KOPT-K1 (cell line): ENCODE results near the gene CD19.
A peak's percentile ranks its signal among the peaks of the same experiment; 100 is the strongest.

ENCODE experiments used
- H3K27ac ChIP-seq: fragments of 200-600 bp; sonication (generic); 2 replicates; pipeline ENCODE4 v1.5.1; 2016; ENCODE audit warnings: antibody characterized with exemption, mild to moderate bottlenecking, low read depth, low read length; ENCODE audit not compliant: poor library complexity, severe bottlenecking
- H3K36me3 ChIP-seq: fragments of 200-600 bp; sonication (generic); 2 replicates; pipeline ENCODE4 v1.5.1; 2017; ENCODE audit warnings: antibody characterized with exemption, mild to moderate bottlenecking, low read length, moderate library complexity; ENCODE audit not compliant: insufficient read depth
- H3K9me3 ChIP-seq: fragments of 200-600 bp; sonication (generic); 2 replicates; pipeline ENCODE4 v1.5.1; 2017; ENCODE audit warnings: antibody characterized with exemption, low read length, mild to moderate bottlenecking; ENCODE audit not compliant: insufficient read depth, poor library complexity, severe bottlenecking

The CD19 gene

DNA sequence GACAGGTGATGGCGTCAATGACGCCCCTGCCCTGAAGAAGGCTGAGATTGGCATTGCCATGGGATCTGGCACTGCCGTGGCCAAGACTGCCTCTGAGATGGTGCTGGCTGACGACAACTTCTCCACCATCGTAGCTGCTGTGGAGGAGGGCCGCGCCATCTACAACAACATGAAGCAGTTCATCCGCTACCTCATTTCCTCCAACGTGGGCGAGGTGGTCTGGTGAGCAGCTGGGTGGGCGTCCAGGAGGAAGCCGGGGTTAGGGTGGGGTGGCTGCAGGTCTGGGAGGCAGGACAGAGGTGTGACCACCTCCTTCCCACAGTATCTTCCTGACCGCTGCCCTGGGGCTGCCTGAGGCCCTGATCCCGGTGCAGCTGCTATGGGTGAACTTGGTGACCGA is 29.9 kb upstream of the CD19 start:
- H3K27ac ChIP-seq = peak overlapping the region; percentile 76
- H3K9me3 ChIP-seq = no peaks in the 10 kb centered on the region
- peaks cover 32% of the 10 kb centered on the region for H3K36me3 ChIP-seq

DNA sequence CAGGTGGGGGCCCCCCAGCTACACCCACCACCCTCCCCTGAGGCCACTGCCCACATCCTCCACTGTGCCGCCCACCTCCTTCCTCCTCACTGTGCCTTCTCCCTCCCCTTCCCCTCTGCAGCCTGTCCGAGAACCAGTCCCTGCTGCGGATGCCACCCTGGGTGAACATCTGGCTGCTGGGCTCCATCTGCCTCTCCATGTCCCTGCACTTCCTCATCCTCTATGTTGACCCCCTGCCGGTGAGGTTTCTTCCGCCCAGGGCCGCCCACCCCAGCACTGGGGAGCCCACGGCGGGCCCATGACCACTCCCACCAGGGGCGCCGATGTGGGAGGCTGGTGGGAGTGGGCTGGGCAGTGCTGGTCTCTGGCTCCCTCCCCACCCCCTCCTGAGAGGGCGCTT is 28.9 kb upstream of the CD19 start:
- Histone ChIP-seq H3K9me3 (no peaks in the 10 kb centered on the region), H3K36me3 (peaks cover 32% of the 10 kb centered on the region), H3K27ac (peak overlapping the region; percentile 76)

DNA sequence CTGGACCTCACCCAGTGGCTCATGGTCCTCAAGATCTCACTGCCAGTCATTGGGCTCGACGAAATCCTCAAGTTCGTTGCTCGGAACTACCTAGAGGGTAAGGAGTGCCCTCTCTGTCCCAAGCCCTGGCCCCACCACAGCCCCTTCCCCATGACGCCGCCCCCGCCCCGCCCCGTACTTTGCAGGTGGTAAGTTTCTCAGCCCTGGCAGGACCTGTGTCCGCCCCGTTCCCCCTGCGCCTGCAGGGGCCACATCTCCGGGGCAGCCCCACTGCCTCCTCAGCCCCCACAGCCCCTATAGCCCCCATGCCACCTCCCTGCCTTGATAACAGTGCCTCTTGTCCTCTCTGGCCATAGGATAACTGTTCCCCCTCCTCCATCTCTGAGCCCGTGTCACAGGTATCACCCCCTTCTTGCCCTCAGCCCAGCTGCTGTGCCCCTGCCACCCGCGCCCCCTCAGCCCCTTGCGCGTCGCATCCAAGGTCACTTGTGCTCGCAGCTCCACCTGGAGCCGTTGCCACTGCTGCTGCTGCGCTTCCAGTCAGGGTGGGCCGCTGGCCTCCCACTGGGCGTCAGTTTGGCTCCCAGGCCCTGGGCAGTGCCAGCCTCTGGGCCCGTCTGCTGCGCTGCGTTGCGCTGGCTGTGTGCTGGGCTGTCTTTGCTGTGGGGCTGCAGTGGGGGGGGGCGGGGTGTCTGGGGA is 28.3 kb upstream of the CD19 start:
- no peaks in the 10 kb centered on the region for H3K9me3 ChIP-seq
- H3K36me3 ChIP-seq = peaks cover 32% of the 10 kb centered on the region
- peak overlapping the region; percentile 76 for H3K27ac ChIP-seq

DNA sequence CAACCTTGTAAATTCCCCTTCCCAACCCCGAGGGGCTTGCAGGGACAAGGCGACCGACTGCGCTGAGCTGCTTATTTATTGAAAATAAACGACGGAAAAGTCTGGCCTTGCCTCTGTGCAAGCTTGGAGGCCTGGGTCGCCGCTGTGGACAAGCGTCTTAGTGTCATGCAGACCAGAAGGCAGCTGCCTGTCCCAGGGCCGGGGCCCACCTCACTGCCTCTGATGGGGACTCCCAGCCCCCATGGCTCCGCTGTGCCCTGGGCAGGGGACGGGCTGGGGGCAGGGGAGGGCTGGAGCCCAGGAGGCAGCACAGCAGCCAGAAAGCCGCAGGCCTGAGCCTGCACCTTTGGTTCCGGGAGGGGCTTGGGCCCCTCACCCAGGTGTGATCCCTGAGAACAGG is 27.4 kb upstream of the CD19 start:
- Histone ChIP-seq H3K36me3 (peaks cover 38% of the 10 kb centered on the region), H3K9me3 (no peaks in the 10 kb centered on the region), H3K27ac (no peak overlapping the region)

DNA sequence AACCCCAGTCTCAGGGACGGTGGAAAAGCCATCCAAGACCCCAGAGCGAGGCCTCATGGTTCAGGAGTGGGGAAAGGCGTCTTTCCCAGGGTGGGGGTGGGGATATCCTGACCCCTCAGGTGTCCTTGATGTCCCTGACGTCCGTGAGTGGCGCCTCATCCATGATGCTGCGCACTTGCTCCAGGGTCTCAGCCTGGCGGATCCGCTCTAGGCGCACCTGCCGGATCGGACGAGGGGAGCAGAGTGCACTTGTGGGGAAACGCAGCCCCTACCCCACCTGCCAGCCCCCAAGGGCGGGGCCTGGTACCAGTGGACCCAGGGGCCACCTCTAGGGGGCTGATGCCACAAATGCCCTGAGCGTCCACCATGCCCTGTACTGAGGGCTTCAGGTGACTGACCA is 26.9 kb upstream of the CD19 start:
- no peak overlapping the region for H3K27ac ChIP-seq
- H3K36me3 ChIP-seq = peaks cover 42% of the 10 kb centered on the region
- H3K9me3 ChIP-seq = no peaks in the 10 kb centered on the region

DNA sequence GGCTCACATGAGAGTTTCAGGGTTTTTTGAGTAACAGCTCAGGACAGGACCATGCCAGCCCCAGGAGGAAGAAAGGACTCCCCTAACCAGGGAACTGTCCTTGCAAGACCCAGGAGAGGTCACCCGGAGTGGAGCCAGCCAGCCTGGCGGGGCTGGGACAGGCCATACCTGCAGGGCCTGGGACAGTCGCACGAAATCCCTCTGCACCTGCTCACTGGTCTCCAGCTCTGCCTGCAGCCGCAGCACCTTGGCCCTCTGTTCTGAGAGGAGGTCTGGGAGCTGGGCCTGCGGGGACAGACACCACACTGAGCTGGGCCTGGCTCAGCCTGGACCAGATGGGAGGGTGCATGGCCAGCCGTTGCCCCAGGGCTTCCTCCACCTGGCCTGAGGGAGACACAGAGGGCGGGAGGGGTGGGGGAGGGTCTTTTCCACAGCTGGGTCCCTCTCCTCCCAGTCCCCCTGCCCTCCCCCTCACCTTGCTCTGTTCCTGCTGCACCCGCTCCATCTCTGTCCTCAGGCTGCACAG is 26.5 kb upstream of the CD19 start:
- H3K9me3 ChIP-seq = no peaks in the 10 kb centered on the region
- H3K36me3 ChIP-seq = peaks cover 45% of the 10 kb centered on the region
- no peak overlapping the region for H3K27ac ChIP-seq

DNA sequence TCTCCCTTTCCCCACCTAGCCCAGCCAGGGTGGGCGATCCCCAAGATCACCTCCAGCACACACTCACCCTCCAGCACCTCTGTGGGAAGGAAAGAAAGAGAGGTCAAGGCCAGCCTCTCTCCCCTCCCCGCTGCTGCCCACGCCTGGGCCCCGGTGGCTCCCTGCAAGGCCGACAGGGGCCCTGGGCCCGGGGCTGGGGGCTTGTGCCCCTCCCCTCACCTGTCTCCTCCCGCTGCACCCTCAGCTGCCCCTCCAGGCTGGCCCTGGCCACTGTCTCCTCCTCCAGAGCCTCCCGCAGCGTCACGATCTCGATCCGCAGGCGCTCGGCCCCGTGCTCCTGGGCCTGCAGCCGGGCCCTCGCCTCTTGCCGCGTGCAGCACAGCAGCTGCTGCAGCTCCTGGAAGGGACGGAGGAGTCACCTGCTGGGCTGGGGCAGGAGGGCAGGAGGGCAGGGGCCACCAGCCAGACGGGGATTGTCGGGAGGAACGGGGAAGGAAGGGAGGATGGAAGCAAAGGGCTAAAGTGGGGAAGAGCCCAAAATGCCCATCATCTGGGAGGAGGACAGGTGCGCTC is 25.9 kb upstream of the CD19 start:
- peaks cover 51% of the 10 kb centered on the region for H3K36me3 ChIP-seq
- no peak overlapping the region for H3K27ac ChIP-seq
- H3K9me3 ChIP-seq = no peaks in the 10 kb centered on the region

DNA sequence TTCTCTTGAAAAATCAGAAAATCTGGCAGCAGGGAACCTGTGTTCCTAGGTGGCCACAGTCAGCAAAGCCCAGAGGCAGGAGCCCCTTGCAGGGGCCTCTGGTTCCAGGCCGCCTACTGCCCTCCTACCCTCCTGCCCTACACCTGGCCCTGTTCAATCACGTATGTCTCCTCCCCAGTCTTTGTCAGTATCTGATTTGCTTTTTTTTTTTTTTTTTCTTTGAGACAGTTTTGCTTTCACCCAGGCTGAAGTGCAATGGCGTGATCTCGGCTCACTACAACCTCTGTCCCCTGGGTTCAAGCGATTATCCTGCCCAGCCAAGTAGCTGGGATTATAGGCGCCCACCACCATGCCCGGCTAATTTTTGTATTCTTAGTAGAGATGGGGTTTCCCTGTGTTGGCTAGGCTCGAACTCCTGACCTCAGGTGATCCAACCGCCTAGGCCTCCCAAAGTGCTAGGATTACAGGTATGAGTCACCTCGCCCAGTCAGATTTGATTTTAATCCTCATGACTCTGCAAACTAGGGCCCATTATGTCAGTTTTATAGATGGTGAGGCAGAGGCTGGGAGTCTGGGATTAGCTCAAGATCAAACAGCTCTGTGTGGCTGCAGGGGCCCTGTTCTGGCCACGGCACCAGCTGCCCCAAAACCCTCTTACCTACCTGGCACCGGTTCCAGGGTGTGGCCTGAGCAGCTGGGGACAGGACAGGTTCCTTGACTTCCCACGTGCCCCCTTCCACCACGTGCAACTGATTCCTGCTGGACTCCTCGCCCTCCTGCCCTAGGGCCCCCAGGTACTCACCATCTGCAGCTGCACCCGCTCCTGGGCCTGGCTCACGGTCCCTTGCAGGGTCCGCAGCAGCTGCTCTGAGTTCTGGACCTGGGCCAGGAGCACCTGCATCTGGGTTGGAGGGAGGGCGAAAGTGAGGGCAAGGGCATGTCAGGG is 21.4 kb upstream of the CD19 start:
- H3K36me3 ChIP-seq = peaks cover 79% of the 10 kb centered on the region

DNA sequence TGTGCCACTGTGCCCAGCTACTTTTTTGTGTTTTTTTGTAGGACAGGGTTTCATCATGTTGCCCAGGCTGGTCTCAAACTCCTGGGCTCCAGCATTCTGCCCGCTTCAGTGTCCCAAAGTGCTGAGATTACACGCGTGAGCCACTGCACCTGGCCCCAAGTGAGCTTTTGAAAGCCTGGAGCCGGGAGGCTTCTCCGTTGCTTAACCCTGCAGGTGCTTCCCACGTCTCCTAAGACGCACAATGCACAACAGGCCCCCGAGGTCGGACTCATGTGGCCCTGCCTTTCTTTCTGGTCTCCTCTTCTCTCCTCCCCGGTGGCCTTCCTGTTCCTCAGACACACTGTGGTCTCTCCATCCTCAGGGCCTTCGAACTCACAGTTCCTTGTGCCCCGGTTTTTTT is 19.2 kb upstream of the CD19 start:
- H3K36me3 ChIP-seq = peaks cover 89% of the 10 kb centered on the region
- H3K9me3 ChIP-seq = no peaks in the 10 kb centered on the region
- H3K27ac ChIP-seq = no peak overlapping the region

More for the DNA sequence above, 21.4 kb upstream of the CD19 start:
- H3K27ac ChIP-seq = no peak overlapping the region
- no peaks in the 10 kb centered on the region for H3K9me3 ChIP-seq

DNA sequence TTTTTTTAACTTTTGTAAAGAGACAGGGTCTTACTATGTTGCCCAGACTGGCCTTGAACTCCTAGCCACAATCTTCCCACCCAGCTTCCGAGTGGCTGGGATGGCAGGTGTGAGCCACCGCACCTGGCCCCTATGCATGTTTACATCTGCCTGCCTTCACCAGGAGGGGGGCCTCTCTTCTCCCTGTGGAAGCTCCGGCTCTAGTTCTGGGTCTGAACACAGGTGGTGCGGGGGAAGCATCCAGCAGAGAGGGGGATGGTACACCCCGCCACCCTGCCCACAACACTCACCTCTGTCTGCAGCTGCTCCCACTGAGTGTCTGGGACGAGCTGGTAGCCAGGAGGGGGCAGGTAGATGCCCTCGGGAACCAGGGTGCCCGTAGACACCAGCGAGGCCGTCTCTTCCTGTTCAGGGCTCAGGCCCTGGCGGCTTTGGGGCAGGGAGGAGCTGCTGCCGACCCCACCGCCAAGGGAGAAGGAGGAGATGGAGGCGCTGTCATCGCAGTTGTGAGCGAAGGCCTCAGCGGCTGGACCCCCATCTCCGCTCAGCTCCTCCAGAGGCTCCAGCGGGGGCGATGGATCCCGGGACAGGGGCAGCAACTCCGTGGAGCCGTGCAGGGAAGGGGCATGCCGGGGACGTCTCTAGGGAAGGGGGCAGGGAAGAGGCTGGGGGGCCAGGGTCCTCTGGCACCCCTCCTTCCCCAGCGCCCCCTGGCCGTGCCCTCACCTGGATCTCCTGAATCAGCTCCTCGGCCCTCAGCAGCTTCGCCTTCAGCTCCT is 17.6 kb upstream of the CD19 start:
- Histone ChIP-seq H3K36me3 (peaks cover 94% of the 10 kb centered on the region), H3K27ac (no peak overlapping the region)

DNA sequence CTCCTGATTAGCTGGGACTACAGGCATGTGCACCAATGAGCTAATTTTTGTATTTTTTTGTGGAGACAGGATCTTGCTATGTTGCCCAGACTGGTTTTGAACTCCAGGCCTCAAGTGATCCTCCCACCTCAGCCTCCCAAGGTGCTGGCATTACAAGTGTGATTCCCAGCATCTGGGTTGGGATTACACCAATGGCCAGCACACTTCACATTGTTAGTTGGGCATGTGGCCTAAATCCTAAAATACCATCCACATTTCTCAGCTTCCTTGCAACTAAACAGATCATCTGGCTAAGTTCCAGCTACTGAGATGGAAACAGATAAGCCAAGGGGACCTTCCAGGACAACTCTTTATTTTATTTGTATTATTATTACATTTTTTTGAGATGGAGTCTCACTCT is 16.6 kb upstream of the CD19 start:
- Histone ChIP-seq H3K9me3 (no peaks in the 10 kb centered on the region), H3K36me3 (peaks cover 95% of the 10 kb centered on the region), H3K27ac (no peak overlapping the region)

More for the DNA sequence above, 17.6 kb upstream of the CD19 start:
- H3K9me3 ChIP-seq = no peaks in the 10 kb centered on the region

DNA sequence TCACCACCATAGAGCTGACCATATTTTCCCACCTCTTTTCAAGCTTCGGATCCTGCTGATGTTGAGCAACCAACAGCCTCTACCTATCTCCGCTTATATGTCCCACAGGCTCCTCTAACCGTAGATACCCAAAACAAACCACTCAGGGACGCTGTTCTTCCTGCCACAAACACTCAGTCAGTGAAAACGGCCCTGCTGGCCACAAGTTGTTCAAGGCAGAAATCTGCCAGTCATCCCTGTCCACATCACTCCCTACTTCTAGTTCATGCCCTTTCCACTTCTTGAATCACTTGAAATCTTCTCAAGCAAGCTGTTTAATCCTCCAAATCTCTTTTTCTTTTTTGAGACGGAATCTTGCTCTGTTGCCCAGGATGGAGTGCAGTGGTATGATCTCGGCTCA is 14.7 kb upstream of the CD19 start:
- Histone ChIP-seq H3K36me3 (peaks cover 90% of the 10 kb centered on the region), H3K27ac (no peak overlapping the region), H3K9me3 (no peaks in the 10 kb centered on the region)

DNA sequence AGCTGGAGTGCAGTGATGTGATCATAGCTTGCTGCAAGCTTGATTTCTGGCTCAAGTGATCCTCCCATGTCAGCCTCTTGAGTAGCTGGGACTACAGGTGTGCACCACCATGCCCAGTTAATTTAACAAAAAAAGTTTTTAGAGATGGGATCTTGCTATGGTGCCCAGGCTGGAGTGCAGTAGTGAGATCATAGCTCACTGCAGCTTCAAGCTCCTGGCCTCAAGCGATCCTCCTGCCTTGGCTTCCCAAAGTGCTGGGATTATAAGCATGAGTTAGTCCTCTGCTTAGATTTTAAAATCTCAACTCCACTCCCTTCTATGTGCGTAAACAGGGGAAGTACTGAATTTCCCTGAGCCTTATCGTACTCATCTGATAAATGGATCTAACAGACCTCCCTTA is 13.1 kb upstream of the CD19 start:
- H3K9me3 ChIP-seq = no peaks in the 10 kb centered on the region
- no peak overlapping the region for H3K27ac ChIP-seq
- H3K36me3 ChIP-seq = peaks cover 90% of the 10 kb centered on the region

DNA sequence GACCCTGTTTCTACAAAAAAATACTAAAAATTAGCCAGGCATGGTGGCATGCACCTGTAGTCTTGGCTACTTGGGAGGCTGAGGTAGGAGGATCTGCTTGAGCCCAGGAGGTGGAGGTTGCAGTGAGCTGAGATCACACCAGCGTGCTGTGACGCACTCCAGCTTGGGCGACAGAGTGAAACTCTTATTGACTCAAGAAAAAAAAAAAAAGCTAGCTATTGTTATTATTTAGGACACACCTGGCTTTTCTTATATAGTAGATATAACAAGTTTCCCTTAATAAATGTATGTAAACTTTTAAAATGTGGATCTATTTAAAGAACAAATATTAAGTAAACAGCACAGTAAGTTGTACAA is 8.6 kb upstream of the CD19 start:
- no peaks in the 10 kb centered on the region for H3K9me3 ChIP-seq
- peaks cover 51% of the 10 kb centered on the region for H3K36me3 ChIP-seq
- no peak overlapping the region for H3K27ac ChIP-seq
